OCI-LY7 (cell line): ENCODE results near the gene MACROD2. TPM values are rescaled to one million over a fixed set of nuclear protein-coding genes. Genes with fewer than 3 reads are reported as not detected.

ENCODE experiments used
- BruUV-seq: library from RNA; stranded (reverse); fragments of 400-500 nt; replicated peaks from 2 replicates; lab custom pipeline; 2021; lab: Mats Ljungman, UMichigan
- CTCF ChIA-PET: fragments of 300-600 bp; sonication (Branson Sonifier 250); formaldehyde crosslinking; loops from one replicate; lab custom pipeline; 2022; ENCODE audit warnings: antibody characterized with exemption; ENCODE audit not compliant: unreplicated experiment; lab: Charles Lee
- POLR2A ChIA-PET: fragments of 300-600 bp; sonication (Branson Sonifier 250); formaldehyde crosslinking; loops from one replicate; lab custom pipeline; 2022; ENCODE audit warnings: antibody characterized with exemption; lab: Charles Lee
- DNase-seq: peaks from one replicate; pipeline ENCODE4 v3.0.0-alpha.2; 2015; ENCODE audit warnings: low spot score
- H2AFZ ChIP-seq: fragments of 200-600 bp; sonication (generic), shearing (Covaris generic); 2 replicates; pipeline ENCODE4 v1.6.1; 2014; ENCODE audit warnings: mild to moderate bottlenecking, antibody characterized with exemption, low read length, moderate library complexity
- H3K27ac ChIP-seq: fragments of 200-600 bp; sonication (generic); 2 replicates; pipeline ENCODE4 v1.5.1; 2014; ENCODE audit warnings: mixed run types, low read depth, mild to moderate bottlenecking, moderate library complexity, low read length, inconsistent platforms; ENCODE audit not compliant: poor library complexity, severe bottlenecking
- H3K36me3 ChIP-seq: fragments of 200-600 bp; sonication (generic); 2 replicates; pipeline ENCODE4 v1.6.1; 2014; ENCODE audit warnings: mild to moderate bottlenecking, antibody characterized with exemption, low read length, moderate library complexity, mixed read lengths; ENCODE audit not compliant: insufficient read depth
- H3K4me1 ChIP-seq: fragments of 200-600 bp; sonication (generic); 2 replicates; pipeline ENCODE4 v1.5.1; 2014; ENCODE audit warnings: mild to moderate bottlenecking, low read length; ENCODE audit not compliant: insufficient read depth, poor library complexity, severe bottlenecking
- H3K4me2 ChIP-seq: fragments of 200-600 bp; sonication (generic); 2 replicates; pipeline ENCODE4 v1.6.1; 2014; ENCODE audit warnings: mild to moderate bottlenecking, low read length
- H3K4me3 ChIP-seq: fragments of 200-600 bp; sonication (generic); 2 replicates; pipeline ENCODE4 v1.5.1; 2014; ENCODE audit warnings: mild to moderate bottlenecking, low read depth, low read length; ENCODE audit not compliant: poor library complexity, severe bottlenecking
- H3K79me2 ChIP-seq: fragments of 200-600 bp; sonication (generic); 2 replicates; pipeline ENCODE4 v1.6.1; 2016; ENCODE audit warnings: low read depth, mild to moderate bottlenecking, low read length, moderate library complexity, mixed read lengths; ENCODE audit not compliant: insufficient read depth
- H3K9me2 ChIP-seq: fragments of 200-600 bp; sonication (generic); 2 replicates; pipeline ENCODE4 v1.6.1; 2016; ENCODE audit warnings: mild to moderate bottlenecking, low read length, mixed read lengths; ENCODE audit not compliant: insufficient read depth
- H3K9me3 ChIP-seq: fragments of 200-600 bp; sonication (generic); 2 replicates; pipeline ENCODE4 v1.6.1; 2014; ENCODE audit warnings: mild to moderate bottlenecking, mixed run types, low read length, mixed read lengths
- H4K20me1 ChIP-seq: fragments of 200-600 bp; sonication (generic); 2 replicates; pipeline ENCODE4 v1.6.1; 2014; ENCODE audit warnings: mild to moderate bottlenecking, antibody characterized with exemption, low read length, moderate library complexity, mixed read lengths; ENCODE audit not compliant: insufficient read depth
- CTCF ChIP-seq: fragments of 200-600 bp; sonication (generic); conservative IDR thresholded peaks from 2 replicates; pipeline ENCODE4 v1.5.1; 2014; ENCODE audit warnings: mild to moderate bottlenecking, antibody characterized with exemption, low read length, moderate library complexity, mixed read lengths
- EZH2phosphoT487 ChIP-seq: fragments of 200-600 bp; sonication (generic); IDR thresholded peaks from 2 replicates; pipeline ENCODE4 v1.6.1; 2018; ENCODE audit warnings: low read depth, borderline replicate concordance, mild to moderate bottlenecking, mixed run types, antibody characterized with exemption, low read length, moderate library complexity, mixed read lengths
- intact Hi-C: fragments of 100-400 bp; cut with micrococcal nuclease; formaldehyde crosslinking; loops from one replicate; pipeline ENCODE4 v1.10.0; 2022; ENCODE audit not compliant: unreplicated experiment
- total RNA-seq, 2 experiments: library from RNA; depleted of rRNA in 1 of 2; stranded (reverse); fragments of >200 nt in 1 of 2; shearing (Covaris generic) in 1 of 2; gene quantifications; 2 replicates each; pipeline ENCODE4 v1.2.3, GENCODE V29; 2014 to 2022

The MACROD2 gene
- total RNA-seq, 2 experiments from 2014 or later, result 0.09 to 4.5 TPM

- TF ChIP-seq EZH2phosphoT487 (no peak), CTCF (no peak)
- no TSS peak for BruUV-seq
- peaks cover 61% of the 10 kb centered on the region for H3K4me1 ChIP-seq
- no peaks in the 10 kb centered on the region for H3K9me3 ChIP-seq
- no peak overlapping the region for H3K27ac ChIP-seq
- H3K9me2 ChIP-seq, result no peaks in the 10 kb centered on the region
- H3K79me2 ChIP-seq, result no peaks in the 10 kb centered on the region
- ChIA-PET POLR2A (interaction anchor here (1.8 kb wide), 1 partner anchor 13 kb away, joined by 9 read pairs; no protein-coding TSS in a partner anchor), CTCF (interaction anchor here (1.2 kb wide), 1 partner anchor 17 kb away, joined by 4 read pairs; no protein-coding TSS in a partner anchor)
- DNase-seq, result no peak
- no peaks in the 10 kb centered on the region for H4K20me1 ChIP-seq
- intact Hi-C loops, result no loop called here
- no peak overlapping the region for H3K4me3 ChIP-seq
- no peaks in the 10 kb centered on the region for H3K36me3 ChIP-seq
- H2AFZ ChIP-seq, result peak overlapping the region; percentile 54; the same call in 1 of the 2 replicates
- H3K4me2 ChIP-seq, result no peak overlapping the region
These were observed 1859.6 kb downstream of the MACROD2 start for GRCh38 chr20:15854911-15855310.

- no peaks in the 10 kb centered on the region for H3K79me2 ChIP-seq
- ChIA-PET POLR2A (interaction anchor here (0.5 to 2.1 kb wide), 9 partner anchors 9 to 271 kb away, joined by 3 to 6 read pairs (median 3); no protein-coding TSS in a partner anchor), CTCF (interaction anchor here (0.7 kb wide), 1 partner anchor 27 kb away, joined by 3 read pairs; no protein-coding TSS in a partner anchor)
- no peaks in the 10 kb centered on the region for H3K9me2 ChIP-seq
- no TSS peak for BruUV-seq
- peak overlapping the region; percentile 59 for H3K4me2 ChIP-seq
- H3K36me3 ChIP-seq, result no peaks in the 10 kb centered on the region
- H3K9me3 ChIP-seq, result no peaks in the 10 kb centered on the region
- peak overlapping the region; percentile 7 for H3K4me3 ChIP-seq
- peaks cover 70% of the 10 kb centered on the region for H3K4me1 ChIP-seq
- DNase-seq, result peak; percentile 84
- peak overlapping the region; percentile 36; the same call in 1 of the 2 replicates for H2AFZ ChIP-seq
- no peaks in the 10 kb centered on the region for H4K20me1 ChIP-seq
- no peak for TF ChIP-seq EZH2phosphoT487
- TF ChIP-seq CTCF, result no peak
- peak overlapping the region; percentile 72 for H3K27ac ChIP-seq
- intact Hi-C loops, result loop anchor here (2.0 kb wide), 1 partner anchor 186 kb away; no protein-coding TSS in a partner anchor
These were observed 1862.0 kb downstream of the MACROD2 start for GRCh38 chr20:15857173-15857784.

- BruUV-seq, result no TSS peak
These were observed 1863.7 kb downstream of the MACROD2 start for GRCh38 chr20:15859061-15859460.

More at GRCh38 chr20:15859061-15859460, 1863.7 kb downstream of the MACROD2 start:
- no peak for TF ChIP-seq EZH2phosphoT487
- TF ChIP-seq CTCF, result no peak
- intact Hi-C loops, result no loop called here
- ChIA-PET CTCF (no interaction called here), POLR2A (interaction anchor here (0.6 to 1.2 kb wide), 5 partner anchors 9 to 943 kb away, joined by 3 to 12 read pairs (median 3); no protein-coding TSS in a partner anchor)
- H3K79me2 ChIP-seq, result no peaks in the 10 kb centered on the region
- no peak overlapping the region for H3K27ac ChIP-seq
- H3K4me3 ChIP-seq, result no peak overlapping the region
- H3K36me3 ChIP-seq, result no peaks in the 10 kb centered on the region
- peaks cover 61% of the 10 kb centered on the region for H3K4me1 ChIP-seq
- peak overlapping the region; percentile 29; the same call in 1 of the 2 replicates for H2AFZ ChIP-seq
- no peaks in the 10 kb centered on the region for H4K20me1 ChIP-seq
- peak; percentile 20 for DNase-seq
- H3K9me3 ChIP-seq, result no peaks in the 10 kb centered on the region
- no peaks in the 10 kb centered on the region for H3K9me2 ChIP-seq
- H3K4me2 ChIP-seq, result peak overlapping the region; percentile 30
